ENCODE measurements around the gene USP20.

The USP20 gene

GRCh38 chr9:129895376-129896268 is 60.4 kb downstream of the USP20 start:
- Histone ChIP-seq H3K4me3 (ENCODE audit: low read depth, low read length) (no peak overlapping the region), H3K36me3 (ENCODE audit: control insufficient read depth, insufficient read depth, low read length) (peaks cover 18% of the 10 kb centered on the region; the same call in 1 of the 2 replicates)

DNA sequence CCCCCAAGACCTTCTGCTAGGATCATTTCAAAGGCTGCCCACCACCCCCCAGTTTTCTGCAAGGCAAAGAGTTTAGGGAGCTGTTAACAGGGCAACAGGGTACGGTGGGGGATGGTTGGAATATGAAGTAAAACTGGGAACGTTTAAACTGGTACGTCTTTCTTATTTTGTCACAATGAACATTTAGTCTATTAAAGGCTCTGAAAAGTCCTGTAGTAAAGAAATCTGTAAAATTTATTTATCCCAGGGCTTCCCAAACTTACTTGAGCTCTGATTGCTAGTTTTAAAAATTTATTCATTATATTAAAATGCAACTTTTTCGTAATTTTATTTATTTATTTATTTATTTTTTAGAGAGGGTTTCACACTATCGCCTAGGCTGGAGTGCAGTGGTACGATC is 62.0 kb downstream of the USP20 start:
- no peak overlapping the region for H3K4me3 ChIP-seq (ENCODE audit: low read depth, low read length)
- no peak overlapping the region for H3K9ac ChIP-seq (ENCODE audit: low read depth, low read length)
- H3K27ac ChIP-seq (ENCODE audit: low read depth, low read length), result no peak overlapping the region
- no peaks in the 10 kb centered on the region for H3K27me3 ChIP-seq (ENCODE audit: control insufficient read depth, insufficient read depth, low read length)
- H3K9me3 ChIP-seq (ENCODE audit: control insufficient read depth, insufficient read depth, low read length), result no peaks in the 10 kb centered on the region
- H3K36me3 ChIP-seq (ENCODE audit: control insufficient read depth, insufficient read depth, low read length), result peaks cover 24% of the 10 kb centered on the region; the same call in 1 of the 2 replicates
- no peaks in the 10 kb centered on the region for H3K4me1 ChIP-seq (ENCODE audit: control insufficient read depth, insufficient read depth, low read length)

More at GRCh38 chr9:129895376-129896268, 60.4 kb downstream of the USP20 start:
- Histone ChIP-seq H3K4me1 (ENCODE audit: control insufficient read depth, insufficient read depth, low read length) (no peaks in the 10 kb centered on the region), H3K27ac (ENCODE audit: low read depth, low read length) (no peak overlapping the region), H3K9ac (ENCODE audit: low read depth, low read length) (no peak overlapping the region), H3K9me3 (ENCODE audit: control insufficient read depth, insufficient read depth, low read length) (no peaks in the 10 kb centered on the region), H3K27me3 (ENCODE audit: control insufficient read depth, insufficient read depth, low read length) (no peaks in the 10 kb centered on the region)

- Histone ChIP-seq H3K4me3 (ENCODE audit: low read depth, low read length) (no peak overlapping the region), H3K27me3 (ENCODE audit: control insufficient read depth, insufficient read depth, low read length) (no peaks in the 10 kb centered on the region), H3K9me3 (ENCODE audit: control insufficient read depth, insufficient read depth, low read length) (no peaks in the 10 kb centered on the region), H3K4me1 (ENCODE audit: control insufficient read depth, insufficient read depth, low read length) (no peaks in the 10 kb centered on the region), H3K27ac (ENCODE audit: low read depth, low read length) (no peak overlapping the region), H3K9ac (ENCODE audit: low read depth, low read length) (no peak overlapping the region), H3K36me3 (ENCODE audit: control insufficient read depth, insufficient read depth, low read length) (peaks cover 31% of the 10 kb centered on the region; the same call in 1 of the 2 replicates)
Measured at GRCh38 chr9:129898185-129898584, 62.9 kb downstream of the USP20 start.

DNA sequence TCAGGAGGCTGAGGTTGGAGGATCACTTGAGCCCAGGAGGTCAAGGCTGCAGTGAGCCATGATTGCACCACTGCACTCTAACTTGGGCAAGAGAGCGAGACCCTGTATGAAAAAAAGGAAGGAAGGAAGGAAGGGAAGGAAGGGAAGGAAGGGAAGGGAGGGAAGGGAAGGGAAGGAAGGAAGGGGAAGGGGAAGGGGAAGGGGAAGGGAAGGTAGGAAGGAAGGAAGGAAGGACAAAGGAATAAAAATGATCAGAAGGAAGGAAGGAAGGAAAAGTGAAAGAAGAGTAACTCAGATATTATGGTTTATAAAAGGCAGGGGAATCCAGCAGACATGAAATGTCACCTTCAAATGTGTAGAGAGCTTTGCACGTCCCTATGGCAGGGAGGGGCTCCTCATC is 64.4 kb downstream of the USP20 start:
- Histone ChIP-seq H3K9me3 (ENCODE audit: control insufficient read depth, insufficient read depth, low read length) (no peaks in the 10 kb centered on the region), H3K4me3 (ENCODE audit: low read depth, low read length) (no peak overlapping the region), H3K4me1 (ENCODE audit: control insufficient read depth, insufficient read depth, low read length) (no peaks in the 10 kb centered on the region), H3K27me3 (ENCODE audit: control insufficient read depth, insufficient read depth, low read length) (no peaks in the 10 kb centered on the region), H3K27ac (ENCODE audit: low read depth, low read length) (no peak overlapping the region), H3K36me3 (ENCODE audit: control insufficient read depth, insufficient read depth, low read length) (peaks cover 28% of the 10 kb centered on the region; the same call in 1 of the 2 replicates), H3K9ac (ENCODE audit: low read depth, low read length) (no peak overlapping the region)

- Histone ChIP-seq H3K4me1 (ENCODE audit: control insufficient read depth, insufficient read depth, low read length) (no peaks in the 10 kb centered on the region), H3K27ac (ENCODE audit: low read depth, low read length) (no peak overlapping the region), H3K27me3 (ENCODE audit: control insufficient read depth, insufficient read depth, low read length) (no peaks in the 10 kb centered on the region), H3K4me3 (ENCODE audit: low read depth, low read length) (no peak overlapping the region), H3K9ac (ENCODE audit: low read depth, low read length) (no peak overlapping the region), H3K9me3 (ENCODE audit: control insufficient read depth, insufficient read depth, low read length) (no peaks in the 10 kb centered on the region), H3K36me3 (ENCODE audit: control insufficient read depth, insufficient read depth, low read length) (peaks cover 23% of the 10 kb centered on the region; the same call in 1 of the 2 replicates)
Measured at GRCh38 chr9:129900263-129901027, 65.2 kb downstream of the USP20 start.

GRCh38 chr9:129901993-129902739 is 66.9 kb downstream of the USP20 start:
- Histone ChIP-seq H3K9ac (ENCODE audit: low read depth, low read length) (no peak overlapping the region), H3K9me3 (ENCODE audit: control insufficient read depth, insufficient read depth, low read length) (no peaks in the 10 kb centered on the region), H3K36me3 (ENCODE audit: control insufficient read depth, insufficient read depth, low read length) (peaks cover 20% of the 10 kb centered on the region; the same call in 1 of the 2 replicates), H3K27ac (ENCODE audit: low read depth, low read length) (no peak overlapping the region), H3K27me3 (ENCODE audit: control insufficient read depth, insufficient read depth, low read length) (no peaks in the 10 kb centered on the region), H3K4me1 (ENCODE audit: control insufficient read depth, insufficient read depth, low read length) (no peaks in the 10 kb centered on the region), H3K4me3 (ENCODE audit: low read depth, low read length) (no peak overlapping the region)

- Histone ChIP-seq H3K9ac (ENCODE audit: low read depth, low read length) (no peak overlapping the region), H3K9me3 (ENCODE audit: control insufficient read depth, insufficient read depth, low read length) (no peaks in the 10 kb centered on the region), H3K27me3 (ENCODE audit: control insufficient read depth, insufficient read depth, low read length) (no peaks in the 10 kb centered on the region), H3K4me1 (ENCODE audit: control insufficient read depth, insufficient read depth, low read length) (no peaks in the 10 kb centered on the region), H3K27ac (ENCODE audit: low read depth, low read length) (no peak overlapping the region), H3K4me3 (ENCODE audit: low read depth, low read length) (no peak overlapping the region), H3K36me3 (ENCODE audit: control insufficient read depth, insufficient read depth, low read length) (peaks cover 20% of the 10 kb centered on the region; the same call in 1 of the 2 replicates)
Measured at GRCh38 chr9:129902740-129903134, 67.5 kb downstream of the USP20 start.

- Histone ChIP-seq H3K4me3 (ENCODE audit: low read depth, low read length) (no peak overlapping the region), H3K9me3 (ENCODE audit: control insufficient read depth, insufficient read depth, low read length) (no peaks in the 10 kb centered on the region), H3K36me3 (ENCODE audit: control insufficient read depth, insufficient read depth, low read length) (peaks cover 19% of the 10 kb centered on the region; the same call in 1 of the 2 replicates), H3K9ac (ENCODE audit: low read depth, low read length) (no peak overlapping the region), H3K27me3 (ENCODE audit: control insufficient read depth, insufficient read depth, low read length) (no peaks in the 10 kb centered on the region), H3K4me1 (ENCODE audit: control insufficient read depth, insufficient read depth, low read length) (peaks cover 9% of the 10 kb centered on the region), H3K27ac (ENCODE audit: low read depth, low read length) (no peak overlapping the region)
Measured at GRCh38 chr9:129904734-129905133, 69.5 kb downstream of the USP20 start.

DNA sequence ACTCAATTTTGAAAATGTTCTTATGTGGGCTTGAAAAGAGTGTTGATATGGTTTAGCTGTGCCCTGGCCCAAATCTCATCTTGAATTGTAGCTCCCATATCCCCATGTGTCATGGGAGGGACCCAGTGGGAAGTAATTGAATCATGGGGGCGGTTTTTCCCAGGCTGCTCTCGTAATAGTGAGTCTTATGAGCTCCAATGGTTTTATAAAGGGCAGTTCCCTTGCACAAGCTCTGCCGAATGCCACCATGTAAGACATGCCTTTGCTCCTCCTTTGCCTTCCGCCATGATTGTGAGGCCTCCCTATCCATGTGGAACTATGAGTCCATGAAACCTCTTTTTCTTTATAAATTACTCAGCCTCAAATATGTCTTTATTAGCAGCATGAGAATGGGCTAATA is 71.0 kb downstream of the USP20 start:
- peaks cover 9% of the 10 kb centered on the region for H3K4me1 ChIP-seq (ENCODE audit: control insufficient read depth, insufficient read depth, low read length)
- H3K4me3 ChIP-seq (ENCODE audit: low read depth, low read length), result no peak overlapping the region
- H3K36me3 ChIP-seq (ENCODE audit: control insufficient read depth, insufficient read depth, low read length), result peaks cover 13% of the 10 kb centered on the region; the same call in 1 of the 2 replicates
- H3K9me3 ChIP-seq (ENCODE audit: control insufficient read depth, insufficient read depth, low read length), result no peaks in the 10 kb centered on the region
- H3K27me3 ChIP-seq (ENCODE audit: control insufficient read depth, insufficient read depth, low read length), result no peaks in the 10 kb centered on the region
- H3K9ac ChIP-seq (ENCODE audit: low read depth, low read length), result no peak overlapping the region
- H3K27ac ChIP-seq (ENCODE audit: low read depth, low read length), result no peak overlapping the region

GRCh38 chr9:129907201-129907600 is 71.9 kb downstream of the USP20 start:
- H3K36me3 ChIP-seq (ENCODE audit: control insufficient read depth, insufficient read depth, low read length), result 0 out of 2 replicates have a peak, but pooled peaks cover 7% of the 10 kb centered on the region

More at GRCh38 chr9:129907201-129907600, 71.9 kb downstream of the USP20 start:
- no peaks in the 10 kb centered on the region for H3K9me3 ChIP-seq (ENCODE audit: control insufficient read depth, insufficient read depth, low read length)
- H3K27me3 ChIP-seq (ENCODE audit: control insufficient read depth, insufficient read depth, low read length), result no peaks in the 10 kb centered on the region
- no peak overlapping the region for H3K9ac ChIP-seq (ENCODE audit: low read depth, low read length)
- H3K4me1 ChIP-seq (ENCODE audit: control insufficient read depth, insufficient read depth, low read length), result peaks cover 9% of the 10 kb centered on the region
- H3K27ac ChIP-seq (ENCODE audit: low read depth, low read length), result no peak overlapping the region
- no peak overlapping the region for H3K4me3 ChIP-seq (ENCODE audit: low read depth, low read length)

All from HUES48 (cell line).